GM19395 (cell line): ENCODE measurements around the gene RABGEF1.
"Not testable (repeated sequence)": the region's sequence is repeated elsewhere in the genome, so short reads cannot be mapped to it uniquely, and the experiment has no call there.

ENCODE experiments used
- ATAC-seq: cut with Tn5 transposase; IDR thresholded peaks from one replicate; pipeline ENCODE4 v1.9.1; 2021; ENCODE audit warnings: mild to moderate bottlenecking, moderate library complexity; ENCODE audit not compliant: unreplicated experiment

The RABGEF1 gene

GRCh38 chr7:66734006-66734405 lies 6.5 kb upstream of the RABGEF1 start:
- ATAC-seq = no peak

- ATAC-seq = no peak
These were observed 5.4 kb upstream of the RABGEF1 start for GRCh38 chr7:66735154-66735553.

GRCh38 chr7:66735850-66736249 lies 4.7 kb upstream of the RABGEF1 start:
- no peak for ATAC-seq

GRCh38 chr7:66736892-66737291 lies 3.6 kb upstream of the RABGEF1 start:
- no peak for ATAC-seq

GRCh38 chr7:66737667-66738066 lies 2.9 kb upstream of the RABGEF1 start:
- ATAC-seq = no peak

GRCh38 chr7:66739477-66739876 lies 1.1 kb upstream of the RABGEF1 start:
- no peak for ATAC-seq

- peak; percentile 1 for ATAC-seq
These were observed 606 bp upstream of the RABGEF1 start for GRCh38 chr7:66739953-66740301.

- peak; percentile 43 for ATAC-seq
These were observed 612 bp downstream of the RABGEF1 start for GRCh38 chr7:66740980-66741709.

GRCh38 chr7:66741710-66742049 lies 1.1 kb downstream of the RABGEF1 start:
- no peak for ATAC-seq

- ATAC-seq = not testable (repeated sequence)
These were observed 1.8 kb downstream of the RABGEF1 start for GRCh38 chr7:66742298-66742697.

GRCh38 chr7:66743920-66744319 lies 3.4 kb downstream of the RABGEF1 start:
- no peak for ATAC-seq

GRCh38 chr7:66747385-66747784 lies 6.9 kb downstream of the RABGEF1 start:
- ATAC-seq = no peak

GRCh38 chr7:66747881-66748511 lies 7.5 kb downstream of the RABGEF1 start:
- ATAC-seq = no peak

GRCh38 chr7:66748791-66749190 lies 8.3 kb downstream of the RABGEF1 start:
- ATAC-seq = no peak

- no peak for ATAC-seq
These were observed 11.4 kb downstream of the RABGEF1 start for GRCh38 chr7:66751945-66752344.

GRCh38 chr7:66754541-66754940 lies 14.0 kb downstream of the RABGEF1 start:
- ATAC-seq = no peak

GRCh38 chr7:66755059-66755458 lies 14.5 kb downstream of the RABGEF1 start:
- ATAC-seq = not testable (repeated sequence)

- ATAC-seq = not testable (repeated sequence)
These were observed 15.7 kb downstream of the RABGEF1 start for GRCh38 chr7:66756227-66756626.

GRCh38 chr7:66756889-66757288 lies 16.4 kb downstream of the RABGEF1 start:
- ATAC-seq = no peak

GRCh38 chr7:66757939-66758338 lies 17.4 kb downstream of the RABGEF1 start:
- no peak for ATAC-seq

GRCh38 chr7:66758950-66759628 lies 18.6 kb downstream of the RABGEF1 start:
- peak; percentile 96 for ATAC-seq

- not testable (repeated sequence) for ATAC-seq
These were observed 22.6 kb downstream of the RABGEF1 start for GRCh38 chr7:66763183-66763582.
